ENCODE data around the gene ARHGEF5. TPM values are rescaled to one million over a fixed set of nuclear protein-coding genes. Genes with fewer than 3 reads are reported as not detected.

The ARHGEF5 gene
- total RNA-seq, 1 donor from 2014 or later = 34.1 TPM

DNA sequence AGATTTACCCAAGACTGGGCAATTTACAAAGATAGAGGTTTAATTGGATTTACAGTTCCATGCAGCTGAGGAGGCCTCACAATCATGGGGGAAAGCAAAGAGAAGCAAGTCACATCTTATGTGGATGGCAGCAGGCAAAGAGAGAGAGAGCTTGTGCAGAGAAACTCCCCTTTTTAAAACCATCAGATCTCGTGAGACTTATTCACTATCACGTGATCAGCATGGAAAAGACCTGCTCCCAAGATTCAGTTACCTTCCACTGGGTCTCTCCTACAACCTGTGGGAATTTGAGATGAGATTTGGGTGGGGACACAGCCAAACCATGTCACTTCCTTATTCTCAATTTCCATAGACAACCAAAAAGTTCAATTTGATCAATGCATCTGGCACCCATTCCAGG lies 73.2 kb downstream of the ARHGEF5 start:
- DNase-seq (ENCODE audit: low read depth) = no peak

Other genes starting within 250 kb of the ARHGEF5 start
- not detected in 2 replicates for gene OR2A2, start 245.8 kb upstream of the ARHGEF5 start, total RNA-seq
- gene OR2A14, start 232.2 kb upstream of the ARHGEF5 start, total RNA-seq = not detected in 2 replicates
- 7.3 and 17.4 TPM in 2 replicates for gene CTAGE4, start 171.9 kb upstream of the ARHGEF5 start, total RNA-seq
- gene ARHGEF35, start 159.6 kb upstream of the ARHGEF5 start, total RNA-seq = 22.4 and 25.0 TPM in 2 replicates
- 0.15 TPM in 1 of 2 replicates, not detected in the other for gene OR2A42, start 115.8 kb upstream of the ARHGEF5 start, total RNA-seq
- gene OR2A7, start 90.6 kb upstream of the ARHGEF5 start, total RNA-seq = 1.7 and 5.6 TPM in 2 replicates
- 2.3 and 3.9 TPM in 2 replicates for gene CTAGE8, start 86.1 kb upstream of the ARHGEF5 start, total RNA-seq
- gene OR2A1, start 43.0 kb upstream of the ARHGEF5 start, total RNA-seq = 0.05 TPM in 1 of 2 replicates, not detected in the other
- gene NOBOX, start 48.3 kb downstream of the ARHGEF5 start, total RNA-seq = not detected in 2 replicates

Measured in renal cortical epithelial cell (primary cell).